HG02642 (cell line): ENCODE data around the gene FBLN5.
"Not testable (repeated sequence)": the region's sequence is repeated elsewhere in the genome, so short reads cannot be mapped to it uniquely, and the experiment has no call there.

ENCODE experiments used
- ATAC-seq: cut with Tn5 transposase; IDR thresholded peaks from one replicate; pipeline ENCODE4 v1.9.1; 2021; ENCODE audit warnings: mild to moderate bottlenecking; ENCODE audit not compliant: unreplicated experiment, poor library complexity

The FBLN5 gene

DNA sequence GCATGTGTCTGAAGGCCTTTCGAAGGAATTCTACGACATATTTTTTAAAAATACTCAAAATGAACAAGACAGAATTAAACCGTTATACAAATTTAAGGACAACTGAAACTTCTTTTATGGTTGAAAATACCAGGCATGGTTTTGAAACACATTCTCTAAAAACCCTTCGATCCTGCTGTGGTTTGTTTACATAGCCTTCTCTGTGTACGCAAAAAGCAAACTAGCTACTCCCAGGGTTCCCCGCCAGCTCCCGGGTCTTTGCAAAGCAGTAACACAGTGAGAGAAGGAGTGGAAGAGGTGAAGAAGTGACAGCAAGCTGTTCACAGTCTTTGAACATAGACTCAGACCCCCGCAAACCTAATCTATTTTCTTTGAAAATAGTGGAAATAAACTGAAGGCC is 77.9 kb downstream of the FBLN5 start:
- no peak for ATAC-seq

DNA sequence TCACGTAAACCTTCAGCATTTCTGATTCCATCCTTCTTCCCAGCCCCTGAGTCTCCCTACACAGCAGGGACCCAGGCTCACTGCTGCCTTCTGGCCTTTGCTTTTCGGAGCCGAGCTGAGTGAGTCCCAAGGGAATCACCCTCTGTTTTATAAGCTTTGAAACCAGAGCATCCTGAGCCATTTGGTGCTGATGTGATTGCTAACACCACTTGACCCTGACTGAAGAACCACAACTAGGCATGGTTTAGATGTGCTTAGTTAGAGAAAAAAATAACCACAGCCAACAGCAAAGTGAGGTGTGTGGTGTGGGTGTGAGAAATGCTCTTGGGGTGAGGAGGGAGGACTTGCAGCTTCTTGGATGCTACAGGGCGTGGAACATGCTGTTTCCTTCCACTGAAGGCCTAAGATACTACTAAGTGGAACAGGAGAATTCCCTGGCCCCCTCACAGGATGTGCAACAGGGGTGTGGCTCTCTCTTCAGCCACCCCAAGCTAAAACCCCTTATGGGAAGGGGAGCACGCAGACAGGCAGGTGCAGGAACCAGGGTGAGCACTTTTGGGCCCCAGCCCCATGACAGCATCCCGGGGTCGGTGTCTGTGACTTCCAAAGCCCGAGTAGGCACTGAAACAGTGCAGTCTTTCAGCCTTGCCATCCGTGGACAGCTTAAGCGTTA is 80.0 kb downstream of the FBLN5 start, which contains the start of gene TC2N:
TC2N (minus strand) TSS at position 221 of the 673 bp plus-strand sequence. CDS start 53,767 bp downstream, outside the sequence.
- no peak for ATAC-seq

DNA sequence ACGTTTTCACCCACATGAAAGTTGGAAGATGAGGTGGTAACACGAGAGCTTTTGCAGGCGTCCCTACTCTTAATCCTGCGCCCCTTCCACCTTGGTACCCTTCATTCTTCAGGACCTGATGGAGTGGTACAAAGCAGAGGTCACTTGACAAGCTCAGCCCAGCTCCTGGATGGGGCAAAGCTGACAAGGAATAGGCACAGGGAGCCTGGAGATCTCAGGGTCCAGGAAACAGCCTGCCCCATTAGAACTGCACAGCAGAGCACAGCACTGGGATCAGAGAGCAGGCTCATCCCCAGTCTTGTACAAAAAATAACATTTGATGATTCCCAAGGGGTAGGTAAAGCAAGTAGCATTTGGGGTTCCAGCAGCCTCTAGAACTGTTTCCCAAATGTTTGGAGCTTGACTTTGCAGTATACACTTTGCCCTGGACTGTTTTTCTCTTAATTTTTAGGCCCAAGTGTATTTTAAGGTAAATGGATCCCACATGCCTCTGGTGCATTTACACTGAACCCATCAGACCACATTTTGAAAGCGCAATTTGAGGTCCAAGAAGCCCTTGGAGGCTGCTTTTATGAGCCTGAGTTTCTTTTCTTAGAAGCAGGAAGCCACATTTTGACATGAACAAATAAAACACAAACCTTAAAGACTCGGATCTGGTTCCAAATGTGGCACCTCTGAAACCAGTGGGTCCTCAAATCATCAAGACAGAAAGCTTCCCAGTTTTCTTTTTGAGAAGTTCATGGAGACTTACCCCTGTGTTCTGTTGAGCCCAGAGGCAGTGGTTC is 80.8 kb downstream of the FBLN5 start:
- no peak for ATAC-seq

DNA sequence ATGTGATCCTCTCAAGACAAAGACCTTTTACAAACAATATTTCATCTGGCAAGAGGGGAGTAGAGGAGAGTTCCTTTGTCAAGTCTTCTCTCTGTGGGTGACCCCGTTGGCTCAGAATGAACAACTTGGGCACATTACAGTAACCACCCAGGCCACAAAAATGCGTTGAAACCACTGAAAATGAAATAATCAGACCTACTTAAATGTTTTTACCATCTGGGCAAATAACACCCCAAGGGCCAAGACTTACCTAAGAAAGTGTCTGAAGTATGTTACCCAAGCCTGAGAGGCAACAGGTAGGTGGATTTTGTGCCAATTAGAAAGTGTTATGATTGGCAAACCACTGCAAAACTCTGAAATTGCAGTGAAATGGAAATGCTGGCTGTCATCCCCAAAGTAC is 81.4 kb downstream of the FBLN5 start:
- no peak for ATAC-seq

DNA sequence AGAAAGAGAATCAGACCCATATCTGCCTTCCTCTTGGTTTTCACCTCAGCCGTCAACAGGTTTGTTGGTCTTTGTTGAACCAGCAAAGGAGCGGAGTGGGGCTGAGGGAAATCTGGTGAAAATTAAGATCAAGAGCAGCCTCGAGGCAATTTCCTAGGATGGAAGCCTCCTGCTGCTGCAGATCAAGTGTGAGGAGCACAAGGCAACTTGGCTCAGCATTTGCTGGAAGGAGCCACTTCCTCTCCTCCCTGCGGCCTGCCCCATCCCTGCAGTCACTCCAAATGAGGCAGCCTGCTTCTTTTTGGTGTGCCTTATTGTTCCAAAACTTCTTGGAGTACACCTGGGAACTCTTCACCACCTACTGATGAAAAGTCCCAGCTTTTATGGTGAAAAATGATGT is 85.1 kb downstream of the FBLN5 start:
- no peak for ATAC-seq

DNA sequence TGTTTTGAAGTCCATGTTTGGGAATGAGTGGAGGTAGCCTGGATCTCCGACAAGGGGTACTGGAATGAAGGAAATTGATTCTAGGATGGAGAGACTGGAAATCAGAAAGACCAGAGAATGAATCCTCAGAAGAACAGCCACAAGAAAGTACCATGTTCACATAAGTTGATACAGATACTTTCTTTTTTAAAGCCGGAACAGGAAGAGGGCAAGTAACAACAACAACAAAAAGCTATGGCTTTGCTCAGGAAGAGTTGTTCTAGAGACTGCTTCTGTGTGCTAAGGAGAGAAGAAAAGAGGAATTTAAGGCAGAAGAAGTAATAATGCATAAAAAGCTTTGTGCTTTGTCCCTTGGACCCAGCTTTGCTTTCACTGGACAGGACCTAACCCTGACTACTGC is 86.4 kb downstream of the FBLN5 start:
- no peak for ATAC-seq

DNA sequence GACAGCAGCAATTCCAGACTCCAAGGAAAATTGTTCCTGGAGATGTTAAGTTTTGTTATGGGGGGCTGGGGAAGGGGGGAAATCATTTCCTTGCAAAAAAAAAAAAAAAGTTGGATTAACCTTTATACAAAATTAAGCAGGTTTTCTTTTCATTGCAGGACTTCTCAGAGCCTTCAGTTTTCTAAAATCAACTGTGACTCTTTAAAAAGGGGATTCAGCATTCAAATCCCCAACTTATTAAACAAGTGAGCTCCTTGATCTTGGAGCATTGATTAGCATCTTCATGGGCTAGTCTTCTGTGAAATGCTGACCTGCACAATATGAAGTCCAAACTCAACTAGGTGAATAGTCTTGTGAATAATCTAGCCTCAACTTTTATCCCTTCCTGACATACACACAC is 87.3 kb downstream of the FBLN5 start:
- no peak for ATAC-seq

DNA sequence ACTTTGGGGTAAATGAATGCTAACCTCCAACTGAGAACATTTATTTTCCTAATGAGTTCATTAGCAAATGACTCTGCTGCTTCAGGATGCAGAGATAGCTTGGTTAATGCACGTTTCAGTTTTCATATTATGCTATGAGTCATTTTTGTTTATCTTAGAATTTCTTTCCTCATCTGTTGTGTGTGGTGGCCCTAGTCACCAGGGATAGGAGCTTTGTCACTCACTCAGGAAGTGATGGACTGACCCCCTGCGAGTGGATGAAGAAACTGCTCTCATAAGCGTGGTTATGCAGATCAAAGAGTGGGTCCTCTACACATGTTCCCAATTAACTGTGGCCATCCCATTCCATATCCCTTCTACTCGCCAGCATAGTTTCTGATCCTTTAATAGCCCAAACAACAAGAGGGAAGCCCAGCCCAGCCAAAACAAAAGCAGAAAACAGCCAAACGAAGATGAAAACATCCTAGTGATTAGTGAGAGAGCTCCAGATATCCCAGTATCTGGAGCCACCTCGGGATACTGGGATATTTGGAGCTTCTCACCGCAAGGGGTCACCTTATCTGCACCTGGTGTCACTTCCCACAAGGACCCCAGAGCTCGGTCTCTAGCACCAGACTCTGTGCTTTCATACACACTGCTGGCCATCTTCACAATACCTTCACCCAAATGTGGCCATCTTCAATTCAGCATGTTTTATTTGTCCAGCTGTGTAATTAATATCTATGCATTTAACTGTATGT is 88.8 kb downstream of the FBLN5 start:
- ATAC-seq: peak; percentile 63

DNA sequence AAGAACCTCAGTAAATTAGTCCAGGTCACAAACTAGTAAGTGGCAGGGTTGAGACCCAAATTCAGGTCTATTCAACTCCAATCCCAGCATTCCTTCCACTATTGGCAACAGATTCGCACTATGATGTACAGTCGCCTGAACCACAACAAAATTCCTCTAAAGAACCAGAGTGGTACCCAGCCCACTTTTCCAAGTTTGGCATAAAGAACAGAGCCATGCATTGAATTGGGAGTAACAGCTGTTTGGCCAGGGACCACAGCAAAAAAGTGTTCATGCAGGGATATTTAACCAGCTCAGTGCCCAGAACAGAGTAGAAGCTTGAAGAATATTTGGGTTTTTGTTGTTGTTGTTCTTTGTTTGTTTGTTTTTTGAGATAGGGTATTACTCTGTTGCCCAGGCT is 89.9 kb downstream of the FBLN5 start:
- ATAC-seq: no peak

DNA sequence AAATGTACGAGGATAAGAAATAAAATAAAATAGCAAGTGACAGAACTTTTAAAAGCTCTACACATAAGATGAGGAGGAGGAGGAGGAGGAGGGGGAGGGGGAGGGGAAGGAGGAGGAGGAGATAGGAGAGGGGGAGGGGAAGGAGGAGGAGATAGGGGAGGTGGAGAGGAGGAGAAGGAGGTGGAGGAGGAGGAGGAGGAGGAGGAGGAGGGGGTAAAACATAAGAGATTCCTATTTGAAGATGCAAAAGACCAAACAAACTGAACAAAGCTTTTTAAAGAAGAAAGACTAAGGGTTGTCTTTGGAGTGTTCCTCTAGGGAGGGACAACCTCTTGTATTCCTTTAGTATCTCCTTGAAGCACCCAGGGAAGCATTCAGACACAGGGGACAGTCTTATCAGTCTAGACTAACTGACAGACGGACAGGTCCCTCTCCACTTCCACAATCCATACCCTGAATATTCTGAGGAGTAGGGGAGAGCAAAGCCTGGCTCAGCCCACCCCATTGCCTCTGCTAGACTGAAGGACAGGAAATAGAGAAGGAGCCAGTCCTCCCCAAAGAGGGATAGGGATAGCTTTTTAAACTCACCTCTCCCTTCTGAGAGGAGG is 93.1 kb downstream of the FBLN5 start:
- ATAC-seq: no peak

DNA sequence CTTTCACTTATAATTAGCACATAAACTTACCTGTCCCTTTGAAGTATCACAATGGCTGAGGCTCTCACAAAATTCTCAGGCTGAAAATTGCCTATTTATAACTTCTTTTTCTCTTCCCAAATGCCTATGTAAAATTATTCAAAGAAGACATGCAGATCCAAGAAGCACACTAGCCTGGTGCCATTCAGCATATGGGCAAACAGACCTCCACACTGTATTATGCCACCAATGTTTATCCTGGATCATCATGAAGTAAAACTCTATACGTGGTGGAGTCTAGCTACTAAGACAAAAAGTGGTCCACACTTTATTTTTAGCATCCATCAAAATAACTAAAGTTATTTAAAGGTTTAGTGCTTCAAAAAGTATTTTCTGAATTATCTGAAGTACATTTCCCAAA is 95.9 kb downstream of the FBLN5 start:
- ATAC-seq: no peak

DNA sequence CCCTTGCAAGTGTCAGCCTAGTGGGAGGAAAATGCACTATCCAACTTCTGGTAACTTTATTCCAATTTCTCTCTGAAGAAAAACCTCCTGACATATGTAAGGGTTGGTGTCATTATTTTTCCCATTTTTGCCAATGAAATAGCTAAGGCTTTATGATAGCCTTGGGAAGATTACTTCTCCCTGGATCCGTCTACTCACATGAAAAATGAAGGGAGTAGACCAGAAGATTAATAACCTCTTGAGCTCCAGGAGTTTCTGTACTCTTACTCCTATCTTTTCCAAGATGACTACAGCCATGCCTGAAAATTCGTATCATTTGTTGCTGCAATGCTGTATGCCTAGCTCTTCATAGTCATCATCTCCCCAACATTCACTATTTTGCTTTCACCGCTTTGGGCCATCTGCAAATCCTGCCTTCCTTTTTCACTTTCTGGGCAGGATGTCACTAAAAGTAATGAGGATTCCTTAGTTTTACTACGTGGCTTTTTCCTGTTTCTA is 98.9 kb downstream of the FBLN5 start:
- ATAC-seq: no peak

DNA sequence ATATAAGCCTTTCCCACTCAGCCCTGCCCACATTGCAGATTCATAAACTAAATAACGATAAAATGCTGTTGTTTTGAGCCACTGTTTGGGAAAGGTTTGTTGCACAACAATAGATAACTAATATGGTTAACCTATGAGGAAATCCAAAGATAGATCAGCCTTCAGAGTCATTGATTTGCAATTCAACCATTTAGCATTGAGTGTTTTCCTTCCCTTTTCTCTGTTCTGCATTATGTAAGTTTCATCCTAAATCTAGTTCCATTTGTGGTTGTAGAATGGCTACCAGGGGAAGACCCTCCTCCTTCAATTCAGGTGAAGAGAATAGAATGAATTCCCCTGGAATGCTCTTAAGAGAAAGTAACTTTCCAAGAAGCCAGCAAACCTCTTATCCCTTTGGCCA is 99.8 kb downstream of the FBLN5 start:
- no peak for ATAC-seq

DNA sequence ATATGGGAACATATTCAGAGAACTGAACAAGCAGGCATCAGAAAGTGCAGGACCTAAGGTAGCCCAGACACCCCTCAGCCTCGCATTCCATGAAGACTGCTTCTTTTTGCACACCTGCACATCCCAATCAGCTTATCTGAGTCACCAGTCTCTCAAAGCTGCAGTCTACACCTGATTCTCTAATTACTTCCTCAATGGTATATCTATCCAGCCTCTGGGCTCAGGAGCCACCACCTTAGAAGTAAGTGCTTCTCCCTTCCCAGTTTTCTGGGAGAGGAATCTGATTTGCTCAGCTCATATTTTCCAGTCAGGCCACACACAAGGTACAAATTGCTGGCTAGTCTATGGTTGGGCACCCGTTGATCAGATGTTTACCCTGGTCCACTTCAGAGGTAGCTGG is 101.8 kb downstream of the FBLN5 start:
- no peak for ATAC-seq

DNA sequence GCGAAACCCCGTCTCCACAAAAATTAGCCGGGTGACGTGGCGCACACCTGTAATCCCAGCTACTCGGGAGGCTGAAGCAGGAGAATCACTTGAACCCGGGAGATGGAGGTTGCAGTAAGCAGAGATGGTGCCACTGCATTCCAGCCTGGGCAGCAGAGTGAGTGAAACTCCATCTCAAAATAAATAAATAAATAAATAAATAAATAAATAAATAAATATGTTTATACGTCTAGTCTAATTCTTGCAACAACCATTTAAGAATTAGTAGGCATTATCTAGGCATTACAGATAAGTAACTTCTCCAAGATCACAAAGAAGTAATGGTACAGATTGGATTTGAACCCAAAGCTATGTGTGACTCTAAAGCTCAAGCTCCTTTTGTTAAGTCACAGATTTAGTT is 102.4 kb downstream of the FBLN5 start:
- not testable (repeated sequence) for ATAC-seq

DNA sequence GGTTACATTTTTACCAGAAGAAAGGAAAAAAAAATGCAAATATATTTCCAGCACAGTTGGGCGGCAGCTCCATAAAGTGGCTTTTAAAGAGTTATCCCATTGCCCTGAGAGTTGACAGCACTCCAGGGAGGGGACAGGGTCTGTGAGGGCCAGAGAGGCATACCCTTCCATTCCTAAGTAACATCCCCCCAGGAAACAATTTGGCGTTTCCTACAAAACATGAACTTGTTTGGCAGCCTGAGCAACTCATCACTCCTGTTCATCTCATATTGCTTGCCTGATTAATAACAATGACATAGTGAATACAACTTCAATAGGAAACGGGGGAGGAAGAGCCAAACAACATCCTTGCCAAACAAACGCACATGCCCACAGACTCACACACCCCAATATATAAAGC is 103.5 kb downstream of the FBLN5 start:
- no peak for ATAC-seq

DNA sequence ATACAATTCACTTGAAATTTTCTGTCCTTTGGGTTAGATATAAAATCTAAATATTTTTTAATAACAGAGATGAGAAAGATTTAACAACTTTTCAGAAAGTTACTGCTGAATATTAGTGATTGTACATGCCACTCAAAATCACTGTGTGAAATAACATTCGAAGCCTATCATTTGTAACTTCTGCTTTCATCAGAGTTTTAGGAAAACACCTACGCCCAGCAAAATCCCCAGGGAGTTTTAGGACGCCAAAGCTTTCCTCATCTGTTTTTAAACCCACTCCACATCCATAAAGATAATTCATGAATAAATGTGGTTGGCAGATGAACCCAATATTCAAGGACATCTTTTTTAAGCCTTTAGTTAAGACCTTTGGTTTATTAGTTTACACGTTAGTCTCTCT is 104.1 kb downstream of the FBLN5 start:
- no peak for ATAC-seq

DNA sequence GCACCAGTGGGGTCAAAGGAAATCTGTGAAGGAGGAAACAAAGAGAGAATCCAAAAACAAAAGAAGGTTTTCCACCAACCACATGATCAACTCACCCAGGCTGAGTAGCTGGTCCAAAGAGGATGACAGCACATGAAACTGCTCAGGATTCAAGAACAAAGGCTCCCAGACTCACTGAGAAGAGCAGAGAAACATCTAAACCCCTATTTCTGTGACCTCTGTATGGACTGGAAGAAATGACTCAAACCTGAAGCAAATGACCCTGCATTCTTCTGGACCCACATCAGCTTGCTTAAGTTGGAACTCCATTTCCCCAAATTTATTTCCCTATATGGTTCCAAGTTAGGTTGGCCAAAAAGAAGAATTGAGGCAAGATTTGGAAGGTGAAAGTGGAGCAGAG is 106.4 kb downstream of the FBLN5 start:
- no peak for ATAC-seq

DNA sequence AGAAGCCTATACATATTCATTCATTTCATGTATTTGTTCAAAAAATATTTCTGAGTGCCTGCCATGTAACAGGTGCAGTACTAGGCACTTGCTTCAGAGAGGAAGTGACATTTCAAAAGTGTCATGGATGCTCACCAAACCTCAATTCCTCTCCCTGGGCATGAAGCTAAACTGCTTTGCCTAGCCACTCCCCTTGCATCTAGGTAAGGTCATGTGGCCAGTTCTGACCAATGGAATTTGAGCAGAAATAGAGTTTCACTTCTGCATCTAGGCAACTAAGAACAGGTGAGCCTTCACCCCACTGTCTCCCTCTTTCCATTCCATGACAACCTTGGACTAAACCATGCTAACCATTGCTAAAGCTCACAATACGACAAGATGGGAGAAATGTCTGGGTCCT is 107.7 kb downstream of the FBLN5 start:
- no peak for ATAC-seq

DNA sequence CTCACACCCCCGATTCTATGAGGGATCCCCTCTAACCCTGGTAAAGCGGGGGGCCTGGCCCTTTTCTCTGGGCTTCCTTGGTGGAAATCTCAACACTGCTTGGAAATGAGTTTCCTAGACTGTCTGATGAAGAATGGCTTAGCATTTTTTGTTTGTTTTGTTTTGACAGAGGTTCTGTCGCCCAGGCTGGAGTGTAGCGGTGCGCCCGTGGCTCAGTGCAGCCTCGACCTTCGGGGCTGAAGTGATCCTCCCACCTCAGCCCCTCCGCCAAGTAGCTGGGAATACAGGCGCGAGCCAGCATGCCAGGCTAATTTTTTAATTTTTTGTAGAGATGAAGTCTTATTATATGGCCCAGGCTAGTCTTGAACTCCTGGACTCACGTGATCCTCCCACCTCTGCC is 110.4 kb downstream of the FBLN5 start:
- no peak for ATAC-seq
